Measurements from ENCODE around the gene VEZF1. TPM values are rescaled to one million over a fixed set of nuclear protein-coding genes. Genes with fewer than 3 reads are reported as not detected.

Gene VEZF1
- total and polyA plus RNA-seq, 2 of the 8 experiments (the other 6 are each of a cell fraction or from before 2014, with no cell fraction given), result 28.9 to 61.9 TPM

GRCh38 chr17:57930239-57930638 is 57.8 kb downstream of the VEZF1 start (continued):
- TF ChIP-seq, protein P1, sequence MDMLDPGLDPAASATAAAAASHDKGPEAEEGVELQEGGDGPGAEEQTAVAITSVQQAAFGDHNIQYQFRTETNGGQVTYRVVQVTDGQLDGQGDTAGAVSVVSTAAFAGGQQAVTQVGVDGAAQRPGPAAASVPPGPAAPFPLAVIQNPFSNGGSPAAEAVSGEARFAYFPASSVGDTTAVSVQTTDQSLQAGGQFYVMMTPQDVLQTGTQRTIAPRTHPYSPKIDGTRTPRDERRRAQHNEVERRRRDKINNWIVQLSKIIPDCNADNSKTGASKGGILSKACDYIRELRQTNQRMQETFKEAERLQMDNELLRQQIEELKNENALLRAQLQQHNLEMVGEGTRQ (IDR thresholded peaks at IDR 0.05; ENCODE audit: low read length), result no peak
- TF ChIP-seq CTCF (IDR thresholded peaks at IDR 0.05; ENCODE audit: control extremely low read depth in 1 of 3, insufficient read depth in 1 of 3, low read depth in 1 of 3, low read length in 3 of 3) (no peak), HDAC2 (IDR thresholded peaks at IDR 0.05; ENCODE audit: borderline replicate concordance in 1 of 2, low read depth in 2 of 2, low read length in 2 of 2) (no peak), BRCA1 (IDR thresholded peaks at IDR 0.05; ENCODE audit: low read depth, low read length) (no peak), TAF7 (optimal IDR thresholded peaks at IDR 0.05; ENCODE audit: borderline replicate concordance, low read depth, low read length) (no peak), CBX8 (IDR thresholded peaks at IDR 0.05; ENCODE audit: borderline replicate concordance, low read depth, low read length) (no peak), SP4 (IDR thresholded peaks at IDR 0.05; ENCODE audit: low read length) (no peak)

Measured in H1 (cell line).